Measurements from ENCODE around the gene MSX1. TPM values are rescaled to one million over a fixed set of nuclear protein-coding genes. Genes with fewer than 3 reads are reported as not detected.

The MSX1 gene
- total RNA-seq, 1 experiment from 2014 or later, result 4.7 TPM

- intact Hi-C loops (cut with micrococcal nuclease; ENCODE audit: unreplicated experiment), result no loop called here
- POLR2A ChIA-PET (ENCODE audit: low non-redundant PET), result no interaction called here
- Histone ChIP-seq H3K9me3 (ENCODE audit: low read depth, low read length, poor library complexity, severe bottlenecking) (no peaks in the 10 kb centered on the region), H3K27ac (ENCODE audit: low read depth, low read length, poor library complexity, severe bottlenecking) (no peak overlapping the region), H3K4me3 (ENCODE audit: low read depth, low read length, poor library complexity, severe bottlenecking) (no peak overlapping the region), H3K4me1 (ENCODE audit: insufficient read depth, low read length, poor library complexity, severe bottlenecking) (no peaks in the 10 kb centered on the region), H3K27me3 (replicated peaks; ENCODE audit: insufficient read depth, low read depth, low read length, poor library complexity) (peaks cover 9% of the 10 kb centered on the region), H3K36me3 (ENCODE audit: insufficient read depth, low read length, poor library complexity, severe bottlenecking) (no peaks in the 10 kb centered on the region)
- CTCF ChIA-PET, result no interaction called here
- no peak for DNase-seq (ENCODE audit: low spot score)
- no TSS peak for BruUV-seq (replicated peaks)
- TF ChIP-seq EZH2 (IDR thresholded peaks at IDR 0.05; ENCODE audit: borderline replicate concordance, low read depth, low read length, poor library complexity, severe bottlenecking), result no peak
- no peak for TF ChIP-seq CTCF (conservative IDR thresholded peaks at IDR 0.05; ENCODE audit: low read depth, low read length)
These were observed 47.2 kb upstream of the MSX1 start for GRCh38 chr4:4812145-4812794.

GRCh38 chr4:4818415-4819212, 40.9 kb upstream of the MSX1 start:
- H3K4me1 ChIP-seq (ENCODE audit: insufficient read depth, low read length, poor library complexity, severe bottlenecking), result no peaks in the 10 kb centered on the region
- no TSS peak for BruUV-seq (replicated peaks)
- intact Hi-C loops (cut with micrococcal nuclease; ENCODE audit: unreplicated experiment), result no loop called here
- ChIA-PET CTCF (no interaction called here), POLR2A (ENCODE audit: low non-redundant PET) (no interaction called here)
- no peak for DNase-seq (ENCODE audit: low spot score)
- H3K9me3 ChIP-seq (ENCODE audit: low read depth, low read length, poor library complexity, severe bottlenecking), result no peaks in the 10 kb centered on the region
- H3K36me3 ChIP-seq (ENCODE audit: insufficient read depth, low read length, poor library complexity, severe bottlenecking), result no peaks in the 10 kb centered on the region
- H3K27me3 ChIP-seq (replicated peaks; ENCODE audit: insufficient read depth, low read depth, low read length, poor library complexity), result peaks cover 5% of the 10 kb centered on the region
- H3K4me3 ChIP-seq (ENCODE audit: low read depth, low read length, poor library complexity, severe bottlenecking), result no peak overlapping the region
- H3K27ac ChIP-seq (ENCODE audit: low read depth, low read length, poor library complexity, severe bottlenecking), result no peak overlapping the region
- TF ChIP-seq CTCF (conservative IDR thresholded peaks at IDR 0.05; ENCODE audit: low read depth, low read length) (no peak), EZH2 (IDR thresholded peaks at IDR 0.05; ENCODE audit: borderline replicate concordance, low read depth, low read length, poor library complexity, severe bottlenecking) (no peak)

- Histone ChIP-seq H3K4me3 (ENCODE audit: low read depth, low read length, poor library complexity, severe bottlenecking) (no peak overlapping the region), H3K9me3 (ENCODE audit: low read depth, low read length, poor library complexity, severe bottlenecking) (no peaks in the 10 kb centered on the region), H3K27me3 (replicated peaks; ENCODE audit: insufficient read depth, low read depth, low read length, poor library complexity) (peaks cover 5% of the 10 kb centered on the region), H3K4me1 (ENCODE audit: insufficient read depth, low read length, poor library complexity, severe bottlenecking) (no peaks in the 10 kb centered on the region), H3K27ac (ENCODE audit: low read depth, low read length, poor library complexity, severe bottlenecking) (no peak overlapping the region), H3K36me3 (ENCODE audit: insufficient read depth, low read length, poor library complexity, severe bottlenecking) (no peaks in the 10 kb centered on the region)
- no TSS peak for BruUV-seq (replicated peaks)
- CTCF ChIA-PET, result no interaction called here
- no peak for TF ChIP-seq CTCF (conservative IDR thresholded peaks at IDR 0.05; ENCODE audit: low read depth, low read length)
- no peak for TF ChIP-seq EZH2 (IDR thresholded peaks at IDR 0.05; ENCODE audit: borderline replicate concordance, low read depth, low read length, poor library complexity, severe bottlenecking)
- intact Hi-C loops (cut with micrococcal nuclease; ENCODE audit: unreplicated experiment), result no loop called here
- POLR2A ChIA-PET (ENCODE audit: low non-redundant PET), result no interaction called here
- no peak for DNase-seq (ENCODE audit: low spot score)
These were observed 40.3 kb upstream of the MSX1 start for GRCh38 chr4:4819213-4819606.
